CD4-positive, alpha-beta memory T cell (primary cell): ENCODE data around the gene PPM1G. TPM values are rescaled to one million over a fixed set of nuclear protein-coding genes. Genes with fewer than 3 reads are reported as not detected.
"Not testable (repeated sequence)": the region's sequence is repeated elsewhere in the genome, so short reads cannot be mapped to it uniquely, and the experiment has no call there.

Experiments used
- CTCF ChIA-PET: fragments of 350-600 bp; sonication (Branson Sonifier 250); formaldehyde crosslinking; loops from one replicate; lab custom pipeline; 2021; ENCODE audit warnings: inconsistent platforms; ENCODE audit not compliant: partially characterized antibody; lab: Charles Lee
- POLR2A ChIA-PET: fragments of 350-600 bp; sonication (Branson Sonifier 250); formaldehyde crosslinking; loops from one replicate; lab custom pipeline; 2021; ENCODE audit not compliant: partially characterized antibody; lab: Charles Lee
- DNase-seq, 5 donors: peaks; one replicate each; pipeline versions ENCODE4 v3.0.0 to v3.0.0-alpha.2; 2020 to 2022; ENCODE audit warnings: mixed read lengths in 1 of 5
- H3K27ac ChIP-seq: one replicate; pipeline ENCODE4 v1.7.0; 2013; ENCODE audit warnings: low read depth, low read length
- H3K27me3 ChIP-seq: 2 replicates; pipeline ENCODE4 v1.7.0; 2013; ENCODE audit warnings: mild to moderate bottlenecking, low read length, moderate library complexity; ENCODE audit not compliant: insufficient read depth
- H3K36me3 ChIP-seq: 2 replicates; pipeline ENCODE4 v1.7.0; 2013; ENCODE audit warnings: mild to moderate bottlenecking, low read length, moderate library complexity; ENCODE audit not compliant: insufficient read depth
- H3K4me1 ChIP-seq: 2 replicates; pipeline ENCODE4 v1.7.0; 2013; ENCODE audit warnings: mild to moderate bottlenecking, low read length, moderate library complexity; ENCODE audit not compliant: insufficient read depth
- H3K4me3 ChIP-seq, 2 donors: one replicate each; pipeline ENCODE4 v1.7.0; 2013; ENCODE audit warnings: low read length in 2 of 2, mild to moderate bottlenecking in 1 of 2
- H3K9me3 ChIP-seq, 2 donors: one replicate each; pipeline ENCODE4 v1.7.0; 2013; ENCODE audit warnings: low read length in 2 of 2, control low read depth in 1 of 2; ENCODE audit not compliant: control insufficient read depth in 1 of 2
- H3K27ac Mint-ChIP-seq, 7 donors: one replicate each; pipeline ENCODE4 v1.8.0; 2020 to 2021; ENCODE audit warnings: mixed read lengths in 7 of 7, mild to moderate bottlenecking in 6 of 7, inconsistent platforms in 3 of 7, moderate library complexity in 3 of 7
- H3K27me3 Mint-ChIP-seq, 2 donors: one replicate each; pipeline ENCODE4 v1.8.0; 2020 to 2021; ENCODE audit warnings: mixed read lengths in 2 of 2
- H3K36me3 Mint-ChIP-seq, 2 donors: one replicate each; pipeline ENCODE4 v1.8.0; 2020 to 2021; ENCODE audit warnings: mixed read lengths in 2 of 2, inconsistent platforms in 1 of 2, mild to moderate bottlenecking in 1 of 2
- H3K4me1 Mint-ChIP-seq, 4 donors: one replicate each; pipeline ENCODE4 v1.8.0; 2020 to 2021; ENCODE audit warnings: mixed read lengths in 4 of 4, mild to moderate bottlenecking in 1 of 4
- H3K4me3 Mint-ChIP-seq, 8 donors: one replicate each; pipeline ENCODE4 v1.8.0; 2020 to 2021; ENCODE audit warnings: mixed read lengths in 8 of 8, mild to moderate bottlenecking in 7 of 8, moderate library complexity in 6 of 8, inconsistent platforms in 3 of 8
- H3K9me3 Mint-ChIP-seq, 8 donors: one replicate each; pipeline ENCODE4 v1.8.0; 2020 to 2021; ENCODE audit warnings: mixed read lengths in 8 of 8, mild to moderate bottlenecking in 5 of 8, inconsistent platforms in 3 of 8, moderate library complexity in 1 of 8
- intact Hi-C: fragments of 100-400 bp; cut with micrococcal nuclease; formaldehyde crosslinking; loops from one replicate; pipeline ENCODE4 v1.15.1; 2023
- polyA plus RNA-seq, 2 donors: library from polyadenylated mRNA; unstranded; fragments of 300-500 nt; fragmentation: Illumina TruSeq; gene quantifications; one replicate each; pipeline ENCODE4 v1.2.3, GENCODE V29; 2021
- total RNA-seq, 2 experiments: library from RNA; stranded (reverse); gene quantifications; one replicate each; pipeline ENCODE4 v1.2.3, GENCODE V29; 2021

Gene PPM1G
- total and polyA plus RNA-seq, 4 experiments from 2014 or later, result 53.8 to 99.4 (median 66.4) TPM

- H3K27ac ChIP-seq, result peak within 1 kb of the TSS; percentile 93
- peaks cover 24 to 44% (median 35%) of the 10 kb centered on the region in 4 donors for H3K4me1 Mint-ChIP-seq
- peaks cover 5% of the 10 kb centered on the region for H3K36me3 ChIP-seq
- peak within 1 kb of the TSS; percentile 97 to 100 (median 98) for H3K4me3 Mint-ChIP-seq
- peak within 1 kb of the TSS; percentile 96 to 99 (median 98) for H3K27ac Mint-ChIP-seq
- ChIA-PET CTCF (interaction anchor here (0.6 to 3.2 kb wide), 5 partner anchors 18 to 49 kb away, joined by 3 to 11 read pairs (median 3); partner anchors contain the start of gene PPM1G), POLR2A (interaction anchor here (0.6 to 4.7 kb wide), 21 partner anchors 9 to 1442 kb away, joined by 3 to 82 read pairs (median 7); partner anchors contain the start of genes AGBL5, CCDC121, EIF2B4 and GPN1)
- H3K9me3 ChIP-seq, result no peaks in the 10 kb centered on the region
- H3K36me3 Mint-ChIP-seq, result peaks cover 4 to 25% of the 10 kb centered on the region in 2 donors
- no peaks in the 10 kb centered on the region for H3K27me3 Mint-ChIP-seq
- intact Hi-C loops, result loop anchor here (1.0 to 5.0 kb wide), 8 partner anchors 19 to 341 kb away; partner anchors contain the start of genes ATRAID, EIF2B4, GTF3C2 and KHK
- H3K4me1 ChIP-seq, result peaks cover 45% of the 10 kb centered on the region
- peak within 1 kb of the TSS; percentile 64 to 76 for H3K4me3 ChIP-seq
- H3K27me3 ChIP-seq, result no peaks in the 10 kb centered on the region
- DNase-seq, result peak; percentile 86 to 91 (median 89)
- H3K9me3 Mint-ChIP-seq, result no peaks in the 10 kb centered on the region
Observed at GRCh38 chr2:27428213-27428977, 19.0 kb upstream of the PPM1G start, which contains the start of gene NRBP1. Gene NRBP1, plus strand, starts transcription at chr2:27428631. Its CDS starts 4,643 bp downstream, at chr2:27433274.

DNA sequence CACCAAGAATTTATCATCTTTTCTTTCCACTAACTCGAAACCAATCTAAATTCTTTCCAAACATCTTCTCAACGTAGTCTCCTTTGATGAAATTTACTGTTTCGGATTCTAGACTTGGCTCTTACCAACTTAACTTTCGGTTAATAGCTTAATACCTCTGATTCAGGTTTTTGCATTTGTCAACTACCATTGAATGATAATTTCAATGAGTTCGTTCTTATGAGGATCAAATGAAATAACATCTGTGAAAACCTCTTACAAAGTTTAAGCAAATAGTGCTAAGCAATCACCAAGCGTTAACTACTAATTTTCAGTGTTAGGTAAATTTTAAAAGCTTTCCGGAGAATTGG lies 18.4 kb upstream of the PPM1G start:
- POLR2A ChIA-PET, result interaction anchor here (0.8 to 4.7 kb wide), 19 partner anchors 10 to 1442 kb away, joined by 3 to 82 read pairs (median 8); partner anchors contain the start of genes AGBL5, CCDC121, EIF2B4 and GPN1
- Histone ChIP-seq H3K27ac (peak overlapping the region; percentile 93), H3K4me3 (peak overlapping the region; percentile 37 to 64), H3K4me1 (peaks cover 41% of the 10 kb centered on the region), H3K9me3 (no peaks in the 10 kb centered on the region), H3K27me3 (no peaks in the 10 kb centered on the region), H3K36me3 (no peaks in the 10 kb centered on the region)
- H3K4me1 Mint-ChIP-seq, result peaks cover 20 to 39% (median 30%) of the 10 kb centered on the region in 4 donors
- H3K36me3 Mint-ChIP-seq, result peaks cover 0 to 20% of the 10 kb centered on the region in 2 donors
- CTCF ChIA-PET, result interaction anchor here (0.8 to 1.1 kb wide), 2 partner anchors 18 to 21 kb away, joined by 3 to 4 read pairs; partner anchors contain the start of gene PPM1G
- no peak for DNase-seq
- no peaks in the 10 kb centered on the region for H3K9me3 Mint-ChIP-seq
- peak overlapping the region; percentile 96 to 100 (median 98) for H3K4me3 Mint-ChIP-seq
- intact Hi-C loops, result loop anchor here (1.0 to 5.0 kb wide), 8 partner anchors 19 to 341 kb away; partner anchors contain the start of genes ATRAID, EIF2B4, GTF3C2 and KHK
- no peaks in the 10 kb centered on the region for H3K27me3 Mint-ChIP-seq
- peak overlapping the region; percentile 95 to 99 (median 98) for H3K27ac Mint-ChIP-seq

DNA sequence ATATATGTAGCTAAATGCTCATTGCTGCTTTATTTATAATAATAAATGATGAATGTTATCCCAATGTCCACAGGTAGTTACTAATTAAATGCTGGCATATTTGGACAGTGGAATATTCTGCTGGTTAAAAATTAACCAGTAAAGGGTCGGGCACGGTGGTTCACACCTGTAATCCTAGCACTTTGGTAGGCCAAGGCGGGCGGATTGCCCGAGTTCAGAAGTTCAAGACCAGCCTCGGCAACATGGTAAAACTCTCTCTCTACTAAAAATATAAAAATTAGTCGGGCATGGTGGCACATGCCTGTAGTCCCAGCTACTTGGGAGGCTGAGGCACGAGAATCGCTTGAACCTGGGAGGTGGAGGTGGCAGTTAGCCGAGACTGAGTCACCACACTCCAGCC lies 15.6 kb upstream of the PPM1G start:
- intact Hi-C loops, result loop anchor here (5.0 kb wide), 2 partner anchors 213 to 338 kb away; partner anchors contain the start of genes ATRAID, KHK and SLC5A6
- H3K27me3 ChIP-seq, H3K4me3 Mint-ChIP-seq, H3K27ac Mint-ChIP-seq, CTCF ChIA-PET, H3K9me3 Mint-ChIP-seq, H3K27me3 Mint-ChIP-seq, DNase-seq, H3K36me3 Mint-ChIP-seq, H3K27ac ChIP-seq, H3K36me3 ChIP-seq, H3K4me3 ChIP-seq, H3K9me3 ChIP-seq: not testable (repeated sequence)
- POLR2A ChIA-PET, result interaction anchor here (0.6 kb wide), 1 partner anchor 9 kb away, joined by 3 read pairs; no protein-coding TSS in a partner anchor
- peaks cover 11 to 22% (median 15%) of the 10 kb centered on the region in 4 donors for H3K4me1 Mint-ChIP-seq
- peaks cover 16% of the 10 kb centered on the region for H3K4me1 ChIP-seq

DNA sequence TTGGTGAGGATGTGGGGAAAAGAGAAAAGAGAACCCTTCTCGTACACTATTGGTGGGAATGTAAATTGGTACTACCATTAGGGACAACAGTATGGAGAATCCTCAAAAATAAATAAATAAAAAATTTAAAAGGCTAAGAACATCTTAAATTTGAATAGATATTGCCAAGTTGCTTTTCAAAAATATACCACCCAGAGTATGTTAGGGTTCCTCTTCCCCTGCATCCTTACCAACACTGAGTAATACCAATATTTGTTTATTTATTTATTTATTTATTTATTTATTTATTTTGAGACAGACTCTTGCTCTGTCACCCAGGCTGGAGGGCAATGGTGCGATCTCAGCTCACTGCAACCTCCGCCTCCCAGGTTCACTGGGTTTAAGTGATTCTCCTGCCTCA lies 13.6 kb upstream of the PPM1G start:
- POLR2A ChIA-PET, result interaction anchor here (1.7 kb wide), 1 partner anchor 67 kb away, joined by 4 read pairs; the partner anchor contains the start of gene GTF3C2
- H3K27ac Mint-ChIP-seq, result peak overlapping the region in 1 of 7 donors; percentile 29
- H3K9me3 Mint-ChIP-seq, result no peaks in the 10 kb centered on the region
- CTCF ChIA-PET, result interaction anchor here (0.6 kb wide), 1 partner anchor 623 kb away, joined by 3 read pairs; no protein-coding TSS in a partner anchor
- Histone ChIP-seq H3K4me3 (no peak overlapping the region), H3K27me3 (no peaks in the 10 kb centered on the region), H3K9me3 (no peaks in the 10 kb centered on the region), H3K4me1 (peaks cover 6% of the 10 kb centered on the region), H3K36me3 (no peaks in the 10 kb centered on the region), H3K27ac (no peak overlapping the region)
- H3K4me1 Mint-ChIP-seq, result peaks cover 4 to 7% (median 5%) of the 10 kb centered on the region in 4 donors
- H3K27me3 Mint-ChIP-seq, result no peaks in the 10 kb centered on the region
- intact Hi-C loops, result no loop called here
- H3K36me3 Mint-ChIP-seq, result no peaks in the 10 kb centered on the region
- no peak for DNase-seq
- no peak overlapping the region for H3K4me3 Mint-ChIP-seq

GRCh38 chr2:27421660-27422250 lies 12.4 kb upstream of the PPM1G start:
- H3K36me3 ChIP-seq, result no peaks in the 10 kb centered on the region
- peak in 1 of 5 donors; percentile 22 for DNase-seq
- H3K9me3 ChIP-seq, result no peaks in the 10 kb centered on the region
- Mint-ChIP-seq H3K9me3 (no peaks in the 10 kb centered on the region), H3K4me1 (no peaks in the 10 kb centered on the region), H3K27me3 (no peaks in the 10 kb centered on the region), H3K27ac (no peak overlapping the region), H3K4me3 (no peak overlapping the region), H3K36me3 (no peaks in the 10 kb centered on the region)
- no peaks in the 10 kb centered on the region for H3K4me1 ChIP-seq
- POLR2A ChIA-PET, result no interaction called here
- no peak overlapping the region for H3K4me3 ChIP-seq
- intact Hi-C loops, result no loop called here
- H3K27ac ChIP-seq, result no peak overlapping the region
- H3K27me3 ChIP-seq, result no peaks in the 10 kb centered on the region
- CTCF ChIA-PET, result no interaction called here

DNA sequence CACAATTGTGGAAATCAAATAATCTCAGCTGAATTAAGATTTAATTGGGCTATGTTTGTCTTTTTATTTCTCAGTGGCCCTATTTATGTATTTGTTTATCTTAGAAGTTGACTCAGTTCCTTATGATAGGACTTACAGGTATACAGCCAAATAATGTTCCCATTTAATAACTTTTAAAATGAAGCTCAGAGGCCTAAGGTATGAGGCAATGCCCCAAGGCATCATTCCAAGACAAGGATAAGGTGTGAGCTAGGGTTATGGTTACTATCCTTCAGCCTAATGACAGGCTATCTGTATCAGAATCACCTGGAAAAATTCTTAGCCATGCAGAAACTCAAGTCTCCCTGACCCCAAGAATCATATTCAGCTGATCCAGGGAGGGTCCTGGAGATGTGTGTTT lies 11.6 kb upstream of the PPM1G start:
- H3K27ac Mint-ChIP-seq, result no peak overlapping the region
- H3K27me3 Mint-ChIP-seq, result no peaks in the 10 kb centered on the region
- CTCF ChIA-PET, result no interaction called here
- no peak for DNase-seq
- H3K27me3 ChIP-seq, result no peaks in the 10 kb centered on the region
- no peak overlapping the region for H3K27ac ChIP-seq
- no peaks in the 10 kb centered on the region for H3K9me3 Mint-ChIP-seq
- intact Hi-C loops, result no loop called here
- no peaks in the 10 kb centered on the region for H3K9me3 ChIP-seq
- H3K4me1 Mint-ChIP-seq, result no peaks in the 10 kb centered on the region
- no peaks in the 10 kb centered on the region for H3K36me3 Mint-ChIP-seq
- no peak overlapping the region for H3K4me3 Mint-ChIP-seq
- H3K36me3 ChIP-seq, result no peaks in the 10 kb centered on the region
- no peaks in the 10 kb centered on the region for H3K4me1 ChIP-seq
- POLR2A ChIA-PET, result no interaction called here
- no peak overlapping the region for H3K4me3 ChIP-seq

GRCh38 chr2:27416151-27416550 lies 6.8 kb upstream of the PPM1G start:
- no peak overlapping the region for H3K4me3 ChIP-seq
- no peak for DNase-seq
- intact Hi-C loops, result no loop called here
- H3K27ac Mint-ChIP-seq, result peak overlapping the region in 1 of 7 donors; percentile 75
- no peaks in the 10 kb centered on the region for H3K4me1 ChIP-seq
- no peak overlapping the region for H3K27ac ChIP-seq
- POLR2A ChIA-PET, result no interaction called here
- no peaks in the 10 kb centered on the region for H3K36me3 Mint-ChIP-seq
- no peak overlapping the region for H3K4me3 Mint-ChIP-seq
- H3K36me3 ChIP-seq, result no peaks in the 10 kb centered on the region
- no peaks in the 10 kb centered on the region for H3K27me3 ChIP-seq
- peaks cover 1 to 2% of the 10 kb centered on the region in 2 donors for H3K27me3 Mint-ChIP-seq
- CTCF ChIA-PET, result no interaction called here
- peaks cover 0 to 4% (median 4%) of the 10 kb centered on the region in 4 donors for H3K4me1 Mint-ChIP-seq
- no peaks in the 10 kb centered on the region for H3K9me3 Mint-ChIP-seq
- H3K9me3 ChIP-seq, result no peaks in the 10 kb centered on the region
